ENCODE results near the gene HACD2.

The HACD2 gene

GRCh38 chr3:123540285-123540684 lies 44.6 kb downstream of the HACD2 start:
- peaks cover 6% of the 10 kb centered on the region for H3K4me1 Mint-ChIP-seq
- CTCF ChIA-PET = no interaction called here
- DNase-seq = no peak

GRCh38 chr3:123536153-123536895 lies 48.5 kb downstream of the HACD2 start:
- H3K9me3 Mint-ChIP-seq = no peaks in the 10 kb centered on the region
- no peak overlapping the region for H3K4me3 Mint-ChIP-seq
- no peak overlapping the region for H3K27ac Mint-ChIP-seq
- CTCF ChIA-PET = interaction anchor here (0.6 kb wide), 1 partner anchor 22 kb away, joined by 3 read pairs; no protein-coding TSS in a partner anchor
- H3K36me3 Mint-ChIP-seq = no peaks in the 10 kb centered on the region
- H3K4me1 Mint-ChIP-seq = peaks cover 6% of the 10 kb centered on the region
- H3K27me3 Mint-ChIP-seq = no peaks in the 10 kb centered on the region
- DNase-seq = no peak

More at GRCh38 chr3:123540285-123540684, 44.6 kb downstream of the HACD2 start:
- Mint-ChIP-seq H3K4me3 (no peak overlapping the region), H3K27ac (no peak overlapping the region), H3K9me3 (no peaks in the 10 kb centered on the region), H3K27me3 (no peaks in the 10 kb centered on the region), H3K36me3 (no peaks in the 10 kb centered on the region)

- no peak for DNase-seq
- no peaks in the 10 kb centered on the region for H3K9me3 Mint-ChIP-seq
- CTCF ChIA-PET = no interaction called here
- H3K36me3 Mint-ChIP-seq = no peaks in the 10 kb centered on the region
- H3K27me3 Mint-ChIP-seq = no peaks in the 10 kb centered on the region
- H3K4me1 Mint-ChIP-seq = peaks cover 6% of the 10 kb centered on the region
- no peak overlapping the region for H3K4me3 Mint-ChIP-seq
- no peak overlapping the region for H3K27ac Mint-ChIP-seq
Observed at GRCh38 chr3:123535580-123535979, 49.3 kb downstream of the HACD2 start.

- H3K27ac Mint-ChIP-seq = no peak overlapping the region
- H3K36me3 Mint-ChIP-seq = no peaks in the 10 kb centered on the region
- no peaks in the 10 kb centered on the region for H3K9me3 Mint-ChIP-seq
- DNase-seq = no peak
- CTCF ChIA-PET = interaction anchor here (1.4 kb wide), 1 partner anchor 25 kb away, joined by 4 read pairs; no protein-coding TSS in a partner anchor
- no peaks in the 10 kb centered on the region for H3K27me3 Mint-ChIP-seq
- H3K4me3 Mint-ChIP-seq = no peak overlapping the region
- H3K4me1 Mint-ChIP-seq = no peaks in the 10 kb centered on the region
Observed at GRCh38 chr3:123534264-123534663, 50.6 kb downstream of the HACD2 start.

- CTCF ChIA-PET = interaction anchor here (1.4 kb wide), 1 partner anchor 26 kb away, joined by 4 read pairs; no protein-coding TSS in a partner anchor
- Mint-ChIP-seq H3K4me1 (no peaks in the 10 kb centered on the region), H3K27me3 (no peaks in the 10 kb centered on the region), H3K27ac (no peak overlapping the region), H3K4me3 (no peak overlapping the region), H3K9me3 (no peaks in the 10 kb centered on the region), H3K36me3 (no peaks in the 10 kb centered on the region)
- no peak for DNase-seq
Observed at GRCh38 chr3:123533554-123534159, 51.2 kb downstream of the HACD2 start.

- no peak overlapping the region for H3K4me3 Mint-ChIP-seq
- CTCF ChIA-PET = interaction anchor here (0.6 to 2.0 kb wide), 2 partner anchors 23 to 231 kb away, joined by 3 to 5 read pairs; no protein-coding TSS in a partner anchor
- H3K4me1 Mint-ChIP-seq = peaks cover 25% of the 10 kb centered on the region
- no peak for DNase-seq
- no peaks in the 10 kb centered on the region for H3K9me3 Mint-ChIP-seq
- no peaks in the 10 kb centered on the region for H3K27me3 Mint-ChIP-seq
- no peak overlapping the region for H3K27ac Mint-ChIP-seq
- peaks cover 16% of the 10 kb centered on the region for H3K36me3 Mint-ChIP-seq
Observed at GRCh38 chr3:123528130-123528529, 56.7 kb downstream of the HACD2 start.

- CTCF ChIA-PET = interaction anchor here (0.9 kb wide), 1 partner anchor 24 kb away, joined by 3 read pairs; no protein-coding TSS in a partner anchor
- peaks cover 31% of the 10 kb centered on the region for H3K4me1 Mint-ChIP-seq
- DNase-seq = no peak
- H3K9me3 Mint-ChIP-seq = no peaks in the 10 kb centered on the region
- no peaks in the 10 kb centered on the region for H3K27me3 Mint-ChIP-seq
- no peak overlapping the region for H3K27ac Mint-ChIP-seq
- no peak overlapping the region for H3K4me3 Mint-ChIP-seq
- H3K36me3 Mint-ChIP-seq = peaks cover 16% of the 10 kb centered on the region
Observed at GRCh38 chr3:123527046-123527445, 57.8 kb downstream of the HACD2 start.

GRCh38 chr3:123526474-123526873 lies 58.4 kb downstream of the HACD2 start:
- CTCF ChIA-PET = interaction anchor here (0.9 kb wide), 1 partner anchor 25 kb away, joined by 3 read pairs; no protein-coding TSS in a partner anchor
- no peak overlapping the region for H3K4me3 Mint-ChIP-seq
- H3K4me1 Mint-ChIP-seq = peaks cover 35% of the 10 kb centered on the region
- no peaks in the 10 kb centered on the region for H3K27me3 Mint-ChIP-seq
- H3K9me3 Mint-ChIP-seq = no peaks in the 10 kb centered on the region
- H3K36me3 Mint-ChIP-seq = peaks cover 16% of the 10 kb centered on the region
- no peak for DNase-seq
- H3K27ac Mint-ChIP-seq = no peak overlapping the region

GRCh38 chr3:123525433-123525832 lies 59.4 kb downstream of the HACD2 start:
- Mint-ChIP-seq H3K27ac (no peak overlapping the region), H3K27me3 (no peaks in the 10 kb centered on the region), H3K4me3 (no peak overlapping the region), H3K4me1 (peaks cover 35% of the 10 kb centered on the region), H3K9me3 (no peaks in the 10 kb centered on the region), H3K36me3 (peaks cover 16% of the 10 kb centered on the region)
- DNase-seq = no peak
- CTCF ChIA-PET = no interaction called here

GRCh38 chr3:123524981-123525380 lies 59.9 kb downstream of the HACD2 start:
- H3K9me3 Mint-ChIP-seq = no peaks in the 10 kb centered on the region
- H3K27ac Mint-ChIP-seq = no peak overlapping the region
- CTCF ChIA-PET = interaction anchor here (1.5 kb wide), 1 partner anchor 35 kb away, joined by 4 read pairs; no protein-coding TSS in a partner anchor
- no peak for DNase-seq
- no peak overlapping the region for H3K4me3 Mint-ChIP-seq
- H3K27me3 Mint-ChIP-seq = no peaks in the 10 kb centered on the region
- peaks cover 35% of the 10 kb centered on the region for H3K4me1 Mint-ChIP-seq
- H3K36me3 Mint-ChIP-seq = peaks cover 16% of the 10 kb centered on the region

GRCh38 chr3:123523023-123523412 lies 61.8 kb downstream of the HACD2 start:
- Mint-ChIP-seq H3K9me3 (no peaks in the 10 kb centered on the region), H3K4me1 (peaks cover 37% of the 10 kb centered on the region), H3K36me3 (peaks cover 16% of the 10 kb centered on the region), H3K27me3 (no peaks in the 10 kb centered on the region), H3K4me3 (no peak overlapping the region), H3K27ac (no peak overlapping the region)
- CTCF ChIA-PET = interaction anchor here (0.7 to 1.1 kb wide), 2 partner anchors 38 to 76 kb away, joined by 3 read pairs; no protein-coding TSS in a partner anchor
- DNase-seq = no peak

GRCh38 chr3:123522320-123523022 lies 62.4 kb downstream of the HACD2 start:
- Mint-ChIP-seq H3K9me3 (no peaks in the 10 kb centered on the region), H3K4me1 (peaks cover 37% of the 10 kb centered on the region), H3K27ac (peak overlapping the region; percentile 56), H3K36me3 (peaks cover 16% of the 10 kb centered on the region), H3K27me3 (no peaks in the 10 kb centered on the region), H3K4me3 (no peak overlapping the region)
- DNase-seq = no peak
- CTCF ChIA-PET = interaction anchor here (0.7 to 1.1 kb wide), 2 partner anchors 38 to 76 kb away, joined by 3 read pairs; no protein-coding TSS in a partner anchor

GRCh38 chr3:123521179-123521969 lies 63.5 kb downstream of the HACD2 start:
- no peaks in the 10 kb centered on the region for H3K9me3 Mint-ChIP-seq
- H3K4me1 Mint-ChIP-seq = peaks cover 28% of the 10 kb centered on the region
- H3K4me3 Mint-ChIP-seq = no peak overlapping the region
- DNase-seq = no peak
- H3K36me3 Mint-ChIP-seq = peaks cover 8% of the 10 kb centered on the region
- CTCF ChIA-PET = interaction anchor here (0.7 kb wide), 1 partner anchor 38 kb away, joined by 3 read pairs; no protein-coding TSS in a partner anchor
- no peak overlapping the region for H3K27ac Mint-ChIP-seq
- no peaks in the 10 kb centered on the region for H3K27me3 Mint-ChIP-seq
